Peyer's patch (tissue), 4 donors: ENCODE results near the gene AOPEP.

Experiments
- CTCF ChIP-seq, 6 experiments: fragments of 450-650 bp in 4 of 6; fragments of 200-600 bp in 2 of 6; sonication (generic) in 1 of 6; IDR thresholded peaks; one replicate each; pipeline ENCODE4 v1.5.1; 2017 to 2019; ENCODE audit warnings: antibody characterized with exemption in 6 of 6, mild to moderate bottlenecking in 3 of 6, moderate library complexity in 1 of 6
- POLR2A ChIP-seq, 2 donors: fragments of 450-650 bp; IDR thresholded peaks; one replicate each; pipeline ENCODE4 v1.5.1; 2017; ENCODE audit warnings: antibody characterized with exemption in 2 of 2, mild to moderate bottlenecking in 2 of 2, moderate library complexity in 2 of 2

GRCh38 chr9:95093586-95093985 lies 367.1 kb downstream of the AOPEP start:
- TF ChIP-seq POLR2A (IDR thresholded peaks at IDR 0.05) (no peak), CTCF (IDR thresholded peaks at IDR 0.05) (no peak)
